Activated gamma-delta T cell (primary cell): ENCODE measurements around the gene TRAF2.

Experiments used
- DNase-seq: peaks from one replicate; lab custom pipeline; 2025; lab: John Stamatoyannopoulos, UW

The TRAF2 gene

GRCh38 chr9:136962163-136962562, 75.8 kb downstream of the TRAF2 start:
- DNase-seq, result no peak

- no peak for DNase-seq
These were observed 76.5 kb downstream of the TRAF2 start for GRCh38 chr9:136962701-136963248.

DNA sequence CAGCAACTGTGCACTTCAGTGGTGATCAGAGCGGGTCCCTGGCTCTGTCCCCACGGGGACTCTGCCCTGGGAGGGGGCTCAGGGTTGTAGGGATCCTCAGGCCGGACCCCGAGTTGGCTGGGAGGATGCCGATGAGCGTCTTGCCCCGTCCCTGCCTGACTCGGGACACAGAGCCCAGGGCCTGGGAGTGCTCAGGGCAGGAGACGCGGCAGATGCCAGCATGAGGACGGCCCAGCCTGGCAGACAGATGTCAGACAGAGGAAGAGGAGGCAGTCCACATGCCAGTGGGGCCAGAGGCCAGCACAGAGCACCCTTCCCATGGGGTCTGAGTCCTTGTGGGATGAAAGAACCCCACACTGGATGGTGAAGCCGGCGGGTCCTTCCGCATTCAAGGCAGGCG, 77.0 kb downstream of the TRAF2 start:
- no peak for DNase-seq

GRCh38 chr9:136963751-136964150, 77.4 kb downstream of the TRAF2 start:
- no peak for DNase-seq

- no peak for DNase-seq
These were observed 77.9 kb downstream of the TRAF2 start for GRCh38 chr9:136964171-136964689.

DNA sequence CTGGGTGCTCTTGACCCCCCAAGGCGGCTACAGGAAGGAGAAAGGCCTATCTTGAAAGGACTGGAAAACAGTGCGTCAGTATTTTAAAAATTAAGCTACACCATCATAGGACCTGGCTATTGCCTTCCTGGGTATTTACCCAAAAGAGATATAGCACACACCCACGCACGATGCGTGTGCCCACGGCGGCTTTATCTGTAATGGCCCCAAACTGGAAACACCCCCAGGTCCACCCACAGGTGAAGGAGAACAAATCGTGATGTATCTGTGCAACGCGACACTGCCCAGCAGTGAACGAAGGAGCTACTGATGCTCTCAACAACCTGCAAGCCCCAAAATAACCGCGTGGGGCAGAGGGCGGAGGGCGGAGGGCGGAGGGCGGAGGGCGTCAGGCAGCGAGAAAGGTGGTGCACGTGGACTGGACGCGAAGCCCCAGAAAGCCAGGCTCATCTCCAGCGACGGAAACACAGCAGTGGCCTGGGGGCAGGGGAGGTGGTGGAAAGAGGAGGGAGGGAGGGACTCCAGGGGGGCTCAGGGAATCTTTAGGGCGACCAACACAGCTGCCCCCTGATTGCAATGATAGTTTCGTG, 78.6 kb downstream of the TRAF2 start:
- no peak for DNase-seq

GRCh38 chr9:136965771-136966484, 79.6 kb downstream of the TRAF2 start:
- no peak for DNase-seq

DNA sequence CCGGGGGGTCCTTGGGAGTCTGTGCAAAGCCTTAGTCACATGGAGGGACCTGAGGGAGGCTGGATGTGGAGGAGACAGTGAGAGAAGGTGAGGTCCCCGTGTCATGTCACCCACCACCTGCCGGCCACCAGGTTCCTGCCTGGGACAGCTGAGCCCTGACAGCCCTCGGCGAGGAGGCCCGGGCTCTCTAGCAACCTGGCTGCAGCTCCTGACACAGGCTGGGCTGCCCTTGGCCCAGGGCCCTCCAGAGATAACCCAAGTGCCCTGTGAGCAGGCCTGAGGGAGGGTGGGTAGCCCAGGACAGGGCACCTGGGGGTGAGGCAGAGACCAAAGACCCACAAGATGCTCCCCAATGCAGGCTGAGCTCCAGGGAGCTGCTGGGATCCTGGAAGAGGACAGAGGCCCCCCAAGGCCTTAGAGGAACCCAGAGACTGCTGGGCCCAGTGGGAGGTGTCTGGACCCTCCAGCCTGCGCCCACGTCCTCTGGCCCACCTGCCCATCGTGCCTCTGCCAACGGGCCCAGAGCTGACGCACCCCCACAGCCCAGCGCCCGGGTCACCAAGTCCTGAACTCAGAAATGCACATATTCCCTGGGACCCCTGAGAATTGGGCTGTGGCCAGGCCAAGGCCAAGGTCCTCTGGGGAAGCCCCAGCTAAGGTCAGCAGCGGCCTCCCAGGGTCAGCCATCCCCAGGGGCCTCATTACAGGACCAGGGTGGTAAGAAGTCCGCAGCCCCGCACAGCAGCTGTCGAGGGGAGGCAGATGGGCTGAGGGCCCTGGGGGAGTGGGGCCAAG, 82.2 kb downstream of the TRAF2 start:
- no peak for DNase-seq

DNA sequence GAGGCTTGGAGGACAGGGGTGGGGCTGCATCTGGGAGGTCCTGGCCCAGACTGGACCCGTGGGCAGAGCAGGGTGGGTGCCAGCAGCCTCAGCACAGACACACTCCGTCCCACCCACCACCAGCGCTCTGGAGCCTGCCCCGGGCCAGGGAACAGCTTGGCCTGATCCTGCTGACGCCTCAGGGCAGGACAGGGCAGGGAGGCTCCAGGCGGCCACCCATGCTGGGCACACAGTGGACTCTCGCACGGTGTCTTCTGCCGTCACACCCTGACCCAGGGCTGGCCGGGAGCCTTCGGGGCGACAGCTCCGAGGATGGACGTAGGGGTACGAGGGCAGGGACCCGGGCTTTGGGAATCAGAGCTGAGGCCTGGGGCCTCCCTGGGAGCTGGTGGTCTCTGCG, 82.8 kb downstream of the TRAF2 start:
- no peak for DNase-seq

GRCh38 chr9:136969774-136970173, 83.5 kb downstream of the TRAF2 start:
- DNase-seq, result no peak

GRCh38 chr9:136970361-136970760, 84.0 kb downstream of the TRAF2 start:
- DNase-seq, result no peak

DNA sequence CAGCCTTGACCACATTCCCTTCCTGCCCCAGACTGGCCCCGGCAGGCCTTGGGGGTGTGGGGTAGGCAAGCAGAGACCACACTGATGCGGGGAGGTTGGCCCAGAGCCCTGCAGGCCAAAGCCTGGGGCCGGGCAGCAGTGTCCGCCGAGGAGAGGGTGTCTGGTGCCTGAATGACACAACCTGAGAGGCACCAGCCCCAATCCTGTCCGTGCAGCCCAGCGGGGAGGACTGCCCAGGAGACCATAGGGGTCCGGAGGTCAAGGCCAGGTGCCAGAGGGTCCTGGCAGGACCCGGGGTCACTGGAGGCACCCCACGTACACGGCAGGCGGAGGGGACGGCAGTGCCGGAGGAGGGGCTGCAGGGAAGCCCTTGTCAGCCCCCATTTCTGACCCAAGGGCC, 85.4 kb downstream of the TRAF2 start:
- DNase-seq, result no peak

DNA sequence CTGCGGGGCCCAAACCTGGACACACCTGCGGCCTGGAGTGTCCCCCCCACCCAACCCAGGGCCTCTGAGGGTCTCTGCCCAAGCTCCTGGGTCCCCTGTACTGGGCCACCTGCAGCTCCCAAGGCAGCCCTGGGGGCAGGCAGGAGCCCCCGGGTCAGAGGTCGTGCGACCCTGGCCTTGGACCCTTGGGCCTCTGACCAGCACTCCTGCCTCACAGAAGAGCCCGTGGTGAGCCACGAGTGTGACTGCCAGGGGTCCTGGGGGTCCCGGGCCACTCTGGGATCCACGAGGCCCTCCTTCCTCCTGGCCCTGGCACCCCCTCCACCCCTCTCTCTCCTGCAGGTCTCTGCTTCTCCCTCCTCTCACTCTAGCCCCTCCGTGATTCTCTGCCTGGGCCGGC, 86.0 kb downstream of the TRAF2 start:
- DNase-seq, result no peak

DNA sequence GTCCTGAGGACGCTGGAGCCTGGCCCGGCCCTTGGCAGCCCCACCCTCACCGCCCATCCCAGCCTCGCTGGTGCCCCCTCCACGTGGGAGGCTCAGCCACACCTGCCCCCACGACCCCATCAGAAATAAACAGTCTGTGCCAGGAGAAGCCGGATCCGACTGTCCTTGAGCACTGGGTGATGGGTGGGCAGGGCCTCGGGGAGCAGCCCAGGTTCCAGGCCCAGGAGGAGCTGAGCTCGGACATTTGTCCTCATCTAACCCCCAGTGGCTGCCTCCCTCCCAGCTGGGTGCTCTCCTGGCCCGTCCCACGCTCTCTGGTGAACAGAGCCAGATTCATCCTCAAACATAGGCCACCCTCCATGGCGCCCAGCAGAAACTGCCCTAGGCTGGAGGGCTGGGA, 86.4 kb downstream of the TRAF2 start:
- no peak for DNase-seq

- no peak for DNase-seq
These were observed 87.6 kb downstream of the TRAF2 start for GRCh38 chr9:136973618-136974617.

- DNase-seq, result no peak
These were observed 88.7 kb downstream of the TRAF2 start for GRCh38 chr9:136974817-136975535.

- DNase-seq, result no peak
These were observed 89.3 kb downstream of the TRAF2 start for GRCh38 chr9:136975644-136976043.
